NCI-H345 treated with DMSO at 0.1 percent for 48 hours (cell line): ENCODE data around the gene GFI1B.
A peak's percentile ranks its signal among the peaks of the same experiment; 100 is the strongest.

ENCODE experiments used
- DNase-seq: peaks from one replicate; lab custom pipeline; 2025; ENCODE audit not compliant: unreplicated experiment; lab: John Stamatoyannopoulos, UW

Gene GFI1B

DNA sequence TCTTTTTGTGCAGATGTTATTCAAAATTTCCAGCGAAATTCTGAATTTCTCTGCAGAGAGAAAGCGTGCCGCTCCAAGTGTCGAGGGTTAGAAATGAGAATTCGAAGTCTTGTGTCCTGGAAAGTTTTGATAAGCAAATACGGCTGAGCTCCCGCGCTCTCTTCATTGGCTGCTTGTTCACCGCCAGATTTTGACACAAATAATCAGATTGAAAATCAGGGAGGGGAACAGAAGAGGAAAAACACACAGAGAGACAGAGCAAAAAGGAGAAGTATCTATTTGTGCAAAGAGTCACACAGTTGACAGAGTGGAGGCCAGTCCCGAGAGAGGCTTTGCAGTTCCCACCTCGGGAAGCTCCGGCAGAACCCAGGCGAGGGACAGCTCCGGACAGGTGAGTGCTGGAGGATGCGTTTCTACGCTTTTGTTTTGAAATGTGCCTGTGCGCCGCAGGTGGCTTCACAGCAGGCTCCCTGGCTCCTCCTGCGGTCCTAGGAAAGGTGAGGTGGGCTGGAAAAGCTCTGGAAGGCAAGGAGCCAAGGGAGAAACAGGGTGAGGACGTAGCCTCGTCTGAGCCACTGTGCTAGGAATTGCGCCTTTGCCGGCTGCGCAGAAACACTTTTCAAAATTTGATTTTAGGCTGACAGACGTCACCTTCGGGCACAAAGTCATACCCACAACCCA, at the start of gene GFI1B:
GFI1B (plus strand) TSS at position 244 of the 681 bp plus-strand sequence. CDS start 7,985 bp downstream, outside the sequence.
- no peak for DNase-seq

DNA sequence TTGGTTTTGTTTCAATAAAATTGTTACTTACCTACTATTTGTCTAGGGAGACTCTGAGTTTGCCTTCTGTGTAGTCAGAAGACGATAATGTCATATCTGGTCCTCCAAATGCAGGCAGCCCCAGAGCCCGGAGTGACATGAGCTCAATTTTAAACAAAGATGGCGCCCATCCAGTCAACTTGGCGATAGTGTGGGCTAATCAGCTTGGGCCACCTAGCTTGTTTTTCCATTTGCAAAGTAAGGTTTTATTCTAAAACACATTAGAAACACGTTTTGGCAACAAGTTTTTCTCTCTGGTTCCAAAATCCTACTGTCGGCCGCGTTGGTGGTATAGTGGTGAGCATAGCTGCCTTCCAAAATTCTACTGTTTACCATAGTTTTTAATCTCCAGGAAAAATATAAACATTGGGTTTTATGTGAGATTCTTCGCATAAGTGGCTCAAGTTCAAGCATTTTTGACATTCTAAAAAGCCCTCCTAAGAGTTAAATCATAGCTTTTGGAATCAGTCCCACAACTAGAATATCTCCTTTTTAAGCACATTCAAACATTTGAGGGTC, 47.2 kb upstream of the GFI1B start:
- DNase-seq, result no peak

DNA sequence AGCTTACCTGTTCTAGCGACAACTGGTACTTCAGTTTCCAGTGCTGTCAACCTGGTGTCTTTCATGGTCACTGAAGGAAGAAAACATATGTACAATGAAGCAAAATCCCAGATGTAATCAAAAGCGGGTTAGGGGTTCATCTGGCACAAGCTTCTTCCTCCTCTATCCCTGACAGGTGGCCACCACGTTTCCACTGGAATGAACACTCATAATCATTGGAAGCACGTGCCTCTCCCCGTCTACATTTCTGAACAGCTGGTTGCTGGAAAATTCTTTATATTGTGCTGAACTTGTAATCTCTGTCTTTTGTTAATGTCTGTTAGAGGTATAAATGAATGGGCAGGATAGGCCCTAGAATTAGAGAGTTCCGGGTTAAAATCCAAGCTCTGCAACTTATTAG, 43.5 kb upstream of the GFI1B start:
- no peak for DNase-seq

DNA sequence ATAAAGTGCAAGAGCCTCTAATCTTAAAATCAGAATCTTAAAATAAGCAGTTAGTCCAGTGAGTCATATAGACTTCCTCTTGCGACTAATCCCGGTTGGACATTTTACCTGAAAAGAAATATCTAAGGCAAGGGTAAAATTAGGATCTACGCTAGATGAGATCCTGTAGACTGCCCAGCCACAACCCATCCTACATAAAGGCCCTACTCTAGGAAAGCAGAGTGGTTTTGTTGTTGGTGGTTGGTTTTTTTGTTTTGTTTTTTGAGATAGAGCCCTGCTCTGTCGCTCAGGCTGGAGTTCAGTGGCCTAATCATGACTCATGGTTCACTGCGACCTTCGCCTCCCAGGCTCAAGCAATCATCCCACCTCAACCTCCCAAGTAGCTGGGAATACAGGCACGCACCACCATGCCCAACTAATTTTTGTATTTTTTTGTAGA, 41.0 kb upstream of the GFI1B start:
- no peak for DNase-seq

DNA sequence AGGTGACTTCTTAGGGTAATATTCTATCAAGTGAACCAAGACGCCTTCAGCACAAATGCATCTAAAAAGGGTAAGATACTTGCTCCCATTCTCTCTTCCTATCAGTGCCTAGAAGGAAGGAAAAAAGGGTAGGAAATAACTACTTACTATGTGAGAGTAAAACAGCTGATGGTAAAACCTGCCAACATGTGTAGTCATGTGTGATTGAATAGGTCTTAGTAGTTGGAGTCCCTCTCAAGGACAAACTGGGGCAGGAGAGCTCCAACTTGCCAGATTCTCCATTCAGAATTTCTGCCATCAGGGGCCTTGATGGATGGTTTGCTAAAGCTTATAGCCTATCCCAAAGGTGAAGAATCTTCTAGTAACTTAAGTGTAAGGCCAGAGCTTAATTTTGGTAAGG, 39.3 kb upstream of the GFI1B start:
- no peak for DNase-seq

DNA sequence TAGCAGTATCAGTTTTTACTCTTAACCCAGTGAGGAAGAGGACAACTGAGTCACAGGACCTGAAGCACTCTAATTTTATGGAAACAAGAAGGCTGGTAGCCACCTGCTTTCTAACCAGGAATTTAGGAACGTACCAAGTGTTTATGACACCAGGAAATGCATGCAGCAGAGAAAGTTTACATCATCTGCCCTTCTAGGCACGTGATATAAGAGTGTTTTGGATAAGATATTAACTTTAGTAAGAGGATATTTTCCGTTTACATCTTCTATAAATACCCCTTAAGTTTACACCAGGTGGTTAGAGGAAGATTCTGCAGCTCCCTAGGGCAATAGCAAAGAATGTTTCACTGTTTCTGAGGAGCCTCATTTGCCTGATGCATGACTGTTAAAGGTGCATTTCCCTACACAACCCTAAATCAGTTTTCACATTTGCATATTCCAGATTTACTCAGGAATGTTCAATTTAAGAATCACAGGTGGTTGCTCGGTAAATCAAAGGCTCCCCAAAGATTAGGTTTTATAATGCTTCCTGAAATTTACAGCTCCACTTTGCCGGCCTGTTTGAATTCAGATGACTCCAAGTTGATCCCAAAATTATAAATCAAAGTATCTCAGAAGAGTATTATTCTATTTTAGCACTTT, 35.8 kb upstream of the GFI1B start:
- DNase-seq, result no peak

DNA sequence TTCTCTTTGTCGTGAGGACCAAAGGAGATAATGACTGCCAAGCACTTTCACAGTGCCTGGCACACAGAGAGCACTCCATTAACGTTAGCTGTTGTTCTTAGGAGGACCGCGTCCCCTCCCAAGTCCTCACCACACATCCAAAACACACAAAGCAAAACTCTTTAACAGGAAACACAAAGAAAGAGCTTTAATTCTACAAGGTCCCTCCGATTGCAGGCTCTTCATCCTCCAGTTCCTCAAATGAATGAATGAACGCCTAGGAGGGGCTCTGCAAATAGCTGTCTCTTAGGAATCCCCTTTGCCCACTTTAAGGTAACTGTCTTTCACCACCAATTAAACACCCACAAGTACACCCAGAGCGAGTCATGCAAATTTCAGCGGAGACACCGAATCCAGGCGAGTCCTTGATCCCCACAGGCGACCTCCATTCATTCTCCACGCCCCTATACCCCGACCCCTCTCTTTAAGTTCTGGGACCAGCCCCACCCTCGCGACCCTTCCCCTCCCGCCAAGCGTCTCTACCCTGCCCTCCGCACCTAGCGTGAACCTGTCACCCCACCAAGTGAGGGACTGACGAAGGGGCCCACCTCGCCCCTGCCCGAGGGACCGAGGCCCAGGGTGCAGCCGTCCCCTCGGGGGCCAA, 34.7 kb upstream of the GFI1B start:
- DNase-seq, result no peak

DNA sequence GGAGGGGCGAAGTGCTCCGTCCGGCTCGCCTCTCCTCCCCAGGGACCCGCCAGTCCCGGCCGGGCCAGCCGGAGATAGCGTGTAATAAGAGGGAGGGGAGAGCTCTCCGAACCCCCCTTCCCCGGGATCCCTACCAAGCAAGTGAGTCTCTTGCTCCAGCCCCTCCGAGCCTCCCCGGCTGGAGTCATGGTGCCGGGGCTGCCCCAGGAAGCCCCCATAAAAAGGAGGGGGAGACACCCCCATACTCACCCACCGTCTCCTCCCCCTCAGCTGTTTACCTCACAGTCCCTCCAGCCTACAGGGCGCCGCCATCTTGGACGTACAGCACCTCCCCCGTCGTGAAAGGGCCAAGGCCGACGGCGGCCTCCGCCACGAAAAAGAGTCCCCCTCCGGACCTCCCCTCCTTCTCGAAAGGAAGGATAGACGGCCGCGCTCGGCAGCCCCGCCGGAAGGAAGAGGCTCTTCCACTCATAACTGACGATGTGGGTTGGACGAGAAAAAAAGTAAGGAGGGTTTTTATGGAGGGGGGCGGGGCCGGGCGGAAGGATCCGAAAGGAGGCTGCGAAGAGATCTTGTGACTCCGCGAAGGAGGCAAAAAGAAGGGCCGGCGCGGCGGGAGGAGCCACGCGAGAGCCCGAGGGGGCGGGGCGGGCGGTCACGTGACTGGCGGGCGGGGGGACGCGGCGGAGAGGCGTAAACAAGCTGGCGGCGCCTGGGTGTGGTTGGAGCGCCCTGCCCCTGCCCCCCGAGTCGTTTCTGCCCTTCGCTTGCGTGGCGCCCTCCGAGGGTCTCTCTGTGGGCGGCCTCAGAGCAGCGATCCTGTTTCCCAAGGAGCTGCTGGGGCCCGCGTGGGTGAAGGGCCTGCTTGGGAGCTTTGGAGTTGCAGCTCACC, 34.0 kb upstream of the GFI1B start, which contains the start of gene TSC1:
TSC1 (minus strand) TSS at position 323 of the 892 bp plus-strand sequence. CDS start 15,744 bp downstream, outside the sequence.
- DNase-seq, result peak; percentile 82

DNA sequence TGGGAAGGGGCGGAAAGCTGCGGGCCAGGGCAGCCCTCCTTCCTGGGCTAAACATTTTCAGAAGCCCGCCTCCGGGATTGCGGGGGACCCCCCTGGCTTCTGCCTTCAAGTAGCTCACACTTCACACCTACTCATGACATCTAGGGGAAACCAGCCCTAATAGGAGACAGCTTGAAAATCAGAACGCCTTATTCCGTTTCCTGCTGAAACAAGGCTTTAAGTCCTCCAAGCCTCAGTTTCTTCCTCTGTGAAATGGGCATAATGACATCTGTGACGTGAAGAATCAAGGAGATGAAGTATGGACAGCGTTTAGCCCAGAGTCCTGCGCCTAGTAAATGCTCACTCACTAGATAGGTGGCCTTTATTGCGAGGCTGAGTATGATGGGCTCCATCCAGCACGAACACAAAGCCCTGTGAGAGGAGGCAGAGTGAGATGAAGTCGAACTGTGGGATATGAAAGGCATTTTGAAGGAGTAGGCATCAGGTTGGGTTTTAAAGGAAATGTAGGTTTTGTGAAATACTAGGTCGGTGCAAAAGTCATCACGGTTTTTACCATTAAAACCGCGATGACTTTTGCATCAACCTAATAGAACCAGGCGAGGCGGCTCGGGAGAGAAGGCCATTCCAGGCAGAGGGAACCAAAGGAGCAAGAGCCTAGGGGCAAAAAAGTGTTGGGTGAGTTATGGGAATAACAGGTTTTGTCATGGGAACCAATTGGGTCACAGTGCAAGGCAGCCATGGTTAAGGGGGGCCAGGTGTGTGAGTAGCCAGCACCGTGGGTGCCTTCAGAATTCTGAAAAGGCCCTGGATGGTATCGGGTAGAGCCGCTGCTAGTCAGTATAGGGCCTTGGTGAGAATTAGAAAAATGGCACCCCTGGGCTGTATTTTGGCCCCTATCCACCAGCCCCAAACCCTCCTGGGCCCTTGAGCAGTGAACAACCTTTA, 33.0 kb upstream of the GFI1B start:
- no peak for DNase-seq

DNA sequence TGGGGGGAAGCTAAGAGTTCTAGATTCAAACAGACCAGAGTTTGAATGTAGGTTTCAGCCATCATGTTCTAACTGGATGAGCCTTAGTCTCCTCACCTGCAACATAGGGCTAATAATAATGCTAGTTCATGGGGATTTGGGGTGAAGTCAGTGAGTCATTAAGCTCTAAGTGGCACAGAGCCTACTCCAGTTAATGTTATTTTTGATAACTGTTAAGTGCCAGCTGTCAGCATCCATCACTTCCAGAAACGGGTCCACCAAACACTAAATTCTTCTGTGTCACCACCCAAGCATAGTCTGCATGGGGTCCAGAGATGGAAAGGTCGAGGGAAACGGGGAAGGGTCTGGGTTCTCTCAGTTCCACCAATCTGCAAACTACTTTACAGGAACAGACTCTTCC, 32.3 kb upstream of the GFI1B start:
- DNase-seq, result no peak

DNA sequence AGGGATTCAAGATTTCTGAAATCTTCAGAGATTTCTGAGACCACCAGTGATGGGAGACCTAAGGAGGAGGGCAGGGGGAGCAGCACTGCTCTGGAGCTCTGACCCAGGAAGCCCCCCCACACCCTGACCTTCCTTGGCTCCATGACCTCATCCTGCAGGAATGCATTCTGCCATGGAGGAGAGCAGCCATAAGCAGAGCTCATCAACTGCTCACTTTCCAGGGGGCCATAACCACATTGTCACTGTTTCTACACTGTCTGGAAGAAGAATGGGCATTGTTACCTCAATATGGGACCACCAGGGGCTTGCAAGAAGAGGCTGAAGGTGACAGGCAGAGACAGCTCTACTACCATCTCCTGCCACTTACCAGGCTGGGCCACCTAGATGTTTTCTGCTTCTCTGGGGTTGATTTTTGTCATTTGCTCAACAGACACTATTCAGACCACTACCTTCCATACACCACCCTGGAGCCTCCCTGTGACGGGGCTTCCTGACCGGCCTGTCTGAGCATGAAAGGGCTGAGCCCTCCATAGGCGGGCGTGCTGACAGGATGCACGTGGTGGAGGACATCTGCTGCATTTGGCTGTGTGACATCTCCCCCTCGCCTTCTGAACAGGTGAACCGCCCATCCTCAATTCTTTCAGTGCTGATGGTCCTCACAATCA, 31.7 kb upstream of the GFI1B start:
- DNase-seq, result no peak

DNA sequence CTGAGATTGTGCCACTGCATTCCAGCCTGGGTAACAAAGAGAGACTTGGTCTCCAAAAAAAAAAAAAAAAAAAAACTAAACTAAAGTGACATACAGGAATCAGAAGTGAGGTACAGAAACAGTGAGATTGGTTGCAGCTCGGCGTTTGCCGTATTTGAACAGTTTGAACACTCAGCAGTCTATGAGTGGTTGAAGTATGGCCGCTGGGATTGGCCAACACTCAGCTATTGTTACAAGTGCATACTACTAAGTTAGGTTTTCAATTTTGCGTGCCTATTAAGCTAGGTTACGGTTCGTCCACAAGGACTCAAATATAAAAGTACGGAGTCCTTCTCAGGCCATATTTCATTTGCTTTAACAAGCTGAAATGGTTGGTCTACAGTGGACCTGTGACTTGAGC, 30.7 kb upstream of the GFI1B start:
- no peak for DNase-seq

DNA sequence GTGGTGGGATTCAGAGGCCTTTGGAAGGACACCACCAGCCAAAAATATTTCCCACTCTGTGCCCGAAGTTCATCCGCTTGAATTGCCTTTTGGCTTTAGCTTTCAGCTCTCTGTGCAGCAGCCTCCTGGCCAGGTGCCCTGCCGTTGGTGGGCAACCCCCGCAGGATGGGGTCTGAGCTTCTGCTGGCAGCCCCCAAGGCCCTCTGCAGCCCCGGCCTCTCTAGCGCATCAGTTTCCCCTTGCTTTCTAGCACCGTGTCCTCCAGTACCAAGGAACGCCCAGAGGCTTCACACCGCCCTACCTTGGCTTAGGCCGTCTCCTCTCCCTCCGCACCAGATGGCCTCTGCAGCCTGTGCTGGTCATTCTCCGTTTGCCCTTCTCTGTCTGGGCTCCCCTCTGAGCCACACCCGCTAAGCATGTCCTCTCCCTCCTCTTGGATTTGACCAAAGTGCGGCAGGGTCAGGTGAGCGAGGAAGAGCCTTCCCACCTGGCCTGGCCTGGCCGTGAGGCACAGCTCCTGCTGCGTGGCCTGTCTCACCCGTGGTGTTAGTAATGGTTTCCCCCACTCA, 29.9 kb upstream of the GFI1B start:
- no peak for DNase-seq

DNA sequence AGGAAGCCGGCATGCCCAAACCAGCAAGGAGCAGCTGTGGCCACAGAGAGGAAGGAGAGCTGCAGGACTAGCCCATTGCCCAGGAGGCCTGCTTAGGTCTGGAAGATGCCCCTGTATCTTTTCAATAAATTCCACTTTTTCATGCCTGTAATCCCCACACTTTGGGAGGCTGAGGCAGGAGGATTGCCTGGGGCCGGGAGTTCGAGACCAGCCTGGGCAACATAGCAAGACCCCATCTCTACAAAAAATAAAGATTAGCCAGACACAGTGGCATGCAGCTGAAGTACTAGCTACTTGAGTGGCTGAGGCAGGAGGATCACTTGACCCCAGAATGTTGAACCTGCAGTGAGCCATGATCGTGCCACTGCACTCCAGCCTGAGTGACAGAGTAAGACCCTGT, 28.8 kb upstream of the GFI1B start:
- DNase-seq, result no peak

DNA sequence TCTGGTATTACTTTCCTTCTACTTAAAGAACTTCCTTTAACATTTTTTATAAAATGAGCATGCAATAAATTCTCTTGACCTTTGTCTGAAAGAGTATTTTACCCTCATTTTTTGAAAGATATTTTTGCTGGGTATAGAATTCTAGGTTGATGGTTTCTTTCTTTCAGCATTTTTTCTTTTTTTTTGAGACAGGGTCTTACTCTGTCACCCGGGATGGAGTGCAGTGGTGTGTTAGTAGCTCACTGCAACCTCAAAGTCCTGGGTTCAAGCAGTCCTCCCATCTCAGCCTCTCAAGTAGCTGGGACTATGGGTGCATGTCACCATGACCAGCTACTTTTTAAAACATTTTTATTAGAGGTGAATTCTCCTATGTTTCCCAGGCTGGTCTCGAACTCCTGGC, 23.4 kb upstream of the GFI1B start:
- DNase-seq, result no peak

DNA sequence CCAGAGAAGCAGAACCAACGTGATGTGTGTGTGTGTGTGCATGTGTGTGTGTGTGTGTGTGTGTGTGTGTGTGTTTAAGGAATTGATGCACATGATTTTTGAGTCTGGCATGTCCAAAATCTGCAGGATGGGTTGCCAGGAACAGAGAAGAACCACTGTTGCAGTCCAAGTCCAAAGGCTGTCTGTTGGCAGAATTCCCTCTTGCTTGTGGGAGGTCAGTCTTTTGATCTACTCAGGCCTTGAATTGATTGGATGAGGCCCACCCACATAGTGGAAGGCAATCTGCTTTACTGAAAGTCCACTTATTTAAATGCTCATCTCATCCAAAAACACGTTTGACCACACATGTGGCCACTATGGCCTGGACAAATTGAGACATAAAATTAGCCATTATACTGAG, 22.7 kb upstream of the GFI1B start:
- DNase-seq, result no peak

DNA sequence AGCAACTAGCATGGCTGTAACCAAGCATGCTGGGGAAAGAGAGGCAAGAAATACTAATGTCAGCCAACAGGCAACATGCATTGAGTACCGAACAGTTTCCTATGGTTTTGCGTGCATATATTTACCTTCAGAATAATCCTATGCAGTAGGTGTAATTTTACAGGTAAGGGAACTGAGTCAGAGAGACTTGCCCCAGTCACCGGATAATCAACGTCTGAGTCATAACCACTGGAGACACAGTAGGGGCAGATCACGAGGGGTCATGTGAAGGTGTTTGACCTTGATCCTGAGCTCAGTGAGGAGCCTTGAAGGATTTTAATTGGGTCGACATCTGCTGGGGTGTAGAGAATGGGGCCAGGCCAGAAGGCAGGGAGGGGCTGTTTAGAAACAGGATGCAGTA, 20.7 kb upstream of the GFI1B start:
- DNase-seq, result no peak

DNA sequence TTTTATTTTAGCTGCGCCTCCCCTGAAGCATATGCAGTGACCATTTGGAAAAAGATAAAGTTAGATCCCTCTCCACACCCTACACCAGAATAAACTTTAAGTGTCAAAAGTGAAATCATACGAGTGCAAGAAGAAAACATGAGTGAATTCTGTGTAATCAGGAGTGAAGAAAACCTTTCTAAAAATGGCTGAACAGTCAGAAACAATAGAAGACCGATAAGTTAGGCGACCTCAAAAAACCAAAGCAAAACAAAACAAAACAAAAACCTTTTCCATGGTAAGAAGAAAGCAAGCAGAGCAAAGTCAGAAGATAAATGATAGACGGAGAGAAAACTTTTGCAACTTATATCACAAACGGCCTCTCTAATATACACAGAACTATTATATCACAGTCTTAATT, 17.5 kb upstream of the GFI1B start:
- no peak for DNase-seq

DNA sequence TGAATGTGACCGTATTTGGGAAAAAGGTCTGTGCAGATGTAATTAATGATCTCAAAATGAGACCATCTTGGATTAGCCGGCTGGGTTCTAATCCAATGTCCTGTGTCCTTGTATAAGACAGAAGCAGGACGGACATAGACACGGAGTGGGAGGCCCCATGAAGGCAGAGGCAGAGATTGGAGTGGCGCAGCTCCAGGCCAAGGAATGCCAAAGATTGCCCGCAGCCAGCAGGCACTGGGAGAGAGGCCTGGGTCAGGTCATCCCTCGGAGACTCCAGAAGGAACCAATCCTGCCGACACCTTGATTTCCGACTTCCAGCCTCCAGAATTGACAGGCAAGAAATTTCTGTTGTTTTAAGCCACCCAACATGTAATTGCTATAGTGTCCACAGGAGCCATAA, 13.0 kb upstream of the GFI1B start:
- no peak for DNase-seq
